Hepatocyte (in vitro differentiated cells): ENCODE measurements around the gene CFAP77. TPM values are rescaled to one million over a fixed set of nuclear protein-coding genes. Genes with fewer than 3 reads are reported as not detected.

Experiments
- DNase-seq: peaks from one replicate; pipeline ENCODE4 v3.0.0-alpha.2; 2016; ENCODE audit warnings: low spot score
- H2AFZ ChIP-seq: fragments of 200-600 bp; sonication (generic); 2 replicates; pipeline ENCODE4 v1.6.0; 2016; ENCODE audit warnings: antibody characterized with exemption, mild to moderate bottlenecking
- H3K27ac ChIP-seq: fragments of 200-600 bp; sonication (generic); 2 replicates; pipeline ENCODE4 v1.5.1; 2016; ENCODE audit warnings: mild to moderate bottlenecking
- H3K27me3 ChIP-seq: fragments of 200-600 bp; sonication (generic); 2 replicates; pipeline ENCODE4 v1.6.1; 2016
- H3K36me3 ChIP-seq: fragments of 200-600 bp; sonication (generic); replicated peaks from 2 replicates; pipeline ENCODE4 v1.5.1; 2016; ENCODE audit warnings: low read depth; ENCODE audit not compliant: insufficient read depth
- H3K4me1 ChIP-seq: fragments of 200-600 bp; sonication (generic); 2 replicates; pipeline ENCODE4 v1.5.1; 2016; ENCODE audit warnings: mild to moderate bottlenecking, moderate library complexity; ENCODE audit not compliant: insufficient read depth
- H3K4me2 ChIP-seq: fragments of 200-600 bp; sonication (generic); 2 replicates; pipeline ENCODE4 v1.6.0; 2016
- H3K4me3 ChIP-seq: fragments of 200-600 bp; sonication (generic); 2 replicates; pipeline ENCODE4 v1.5.1; 2016; ENCODE audit warnings: mild to moderate bottlenecking
- H3K79me2 ChIP-seq: fragments of 200-600 bp; sonication (generic); 2 replicates; pipeline ENCODE4 v1.6.0; 2017; ENCODE audit warnings: mild to moderate bottlenecking
- H3K9me2 ChIP-seq: fragments of 200-600 bp; sonication (generic); replicated peaks from 2 replicates; pipeline ENCODE4 v1.6.0; 2017; ENCODE audit warnings: mild to moderate bottlenecking; ENCODE audit not compliant: insufficient read depth
- H3K9me3 ChIP-seq: fragments of 200-600 bp; sonication (generic); 2 replicates; pipeline ENCODE4 v1.5.1; 2016; ENCODE audit warnings: low read depth, mild to moderate bottlenecking
- H4K20me1 ChIP-seq: fragments of 200-600 bp; sonication (generic); 2 replicates; pipeline ENCODE4 v1.6.0; 2016; ENCODE audit warnings: mild to moderate bottlenecking; ENCODE audit not compliant: insufficient read depth, poor library complexity, severe bottlenecking
- EZH2 ChIP-seq: fragments of 200-600 bp; sonication (generic); IDR thresholded peaks from 2 replicates; pipeline ENCODE4 v1.6.1; 2016; ENCODE audit warnings: antibody characterized with exemption, mild to moderate bottlenecking, borderline replicate concordance
- EZH2phosphoT487 ChIP-seq: fragments of 200-600 bp; sonication (generic); IDR thresholded peaks from one replicate; pipeline ENCODE4 v1.6.1; 2018; ENCODE audit warnings: antibody characterized with exemption, mild to moderate bottlenecking, low read depth, moderate library complexity; ENCODE audit not compliant: unreplicated experiment, severe bottlenecking
- WGBS: methylation state at CpG from one replicate; pipeline ENCODE4 v1.1.6; 2016; ENCODE audit warnings: low lambda C conversion rate; ENCODE audit errors: missing lambda C conversion rate; 5-methylcytosine and 5-hydroxymethylcytosine counted together
- polyA plus RNA-seq: library from polyadenylated mRNA; unstranded; fragments of >200 nt; fragmentation: Nextera tagmentation; extraction: Ambion mirVana; gene quantifications from 2 replicates; pipeline ENCODE4 v1.2.1, GENCODE V29; 2016
- total RNA-seq: library from RNA; depleted of rRNA; stranded (reverse); fragments of >200 nt; gene quantifications from 2 replicates; pipeline ENCODE4 v1.2.3, GENCODE V29; 2014
- TF ChIP-seq, protein P1 (sequence below): fragments of 200-600 bp; sonication (generic); IDR thresholded peaks from 2 replicates; pipeline ENCODE4 v1.5.1; 2016; ENCODE audit warnings: antibody characterized with exemption, mild to moderate bottlenecking; ENCODE audit not compliant: poor library complexity

The CFAP77 gene
- total and polyA plus RNA-seq, 2 experiments from 2014 or later, result 0.70 to 1.2 TPM

DNA sequence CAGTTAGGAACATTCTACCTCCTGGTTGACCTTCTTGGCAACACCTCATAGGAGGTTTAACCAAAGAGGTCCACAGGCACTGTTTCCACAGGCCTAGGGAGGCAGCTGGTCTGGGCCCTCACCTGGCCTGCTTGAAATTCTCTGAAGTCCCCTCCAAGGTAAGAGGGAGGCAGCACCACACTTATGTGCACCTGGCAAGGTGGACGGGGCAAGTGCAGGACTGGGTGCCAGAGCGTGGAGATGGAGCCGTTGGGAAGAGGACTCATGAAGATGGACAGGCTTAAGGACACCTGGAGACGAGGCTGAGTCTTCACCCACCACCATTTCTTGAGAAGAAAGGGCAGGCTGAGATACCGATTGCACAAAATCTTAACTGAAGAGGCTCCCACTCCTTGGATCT, 165.8 kb downstream of the CFAP77 start:
- Histone ChIP-seq H3K27ac (no peak overlapping the region), H2AFZ (no peak overlapping the region), H3K4me2 (no peak overlapping the region), H3K4me1 (no peaks in the 10 kb centered on the region), H3K79me2 (no peaks in the 10 kb centered on the region), H3K36me3 (no peaks in the 10 kb centered on the region), H3K4me3 (no peak overlapping the region), H3K27me3 (peaks cover 62% of the 10 kb centered on the region), H3K9me2 (no peaks in the 10 kb centered on the region), H4K20me1 (no peaks in the 10 kb centered on the region), H3K9me3 (no peaks in the 10 kb centered on the region)
- no peak for TF ChIP-seq EZH2
- WGBS, result 78% methylated on average over 5 of the region's 5 CpGs
- DNase-seq, result no peak

DNA sequence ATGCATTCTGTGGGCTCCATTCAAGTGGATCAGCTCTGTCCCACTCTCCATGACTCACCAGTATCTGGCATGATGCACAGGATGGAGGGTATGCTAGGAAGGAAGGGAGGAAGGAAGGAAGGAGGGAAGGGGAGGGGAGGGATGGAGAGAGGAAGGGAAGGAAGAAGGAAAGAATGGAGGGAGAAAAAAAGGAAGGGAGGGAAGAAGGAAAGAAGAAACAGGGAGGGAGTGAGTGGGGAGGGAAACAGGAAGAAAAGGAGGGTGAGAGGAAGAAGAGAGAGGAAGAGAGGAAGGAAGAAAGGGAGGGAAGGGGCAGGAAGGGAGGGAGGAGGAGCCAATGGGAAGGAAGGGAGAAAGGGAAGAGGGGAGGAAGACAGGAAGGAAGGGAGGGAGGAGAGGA, 167.1 kb downstream of the CFAP77 start:
- peaks cover 74% of the 10 kb centered on the region for H3K27me3 ChIP-seq
- H3K4me1 ChIP-seq, result no peaks in the 10 kb centered on the region
- no peak overlapping the region for H3K4me2 ChIP-seq
- DNase-seq, result no peak
- TF ChIP-seq EZH2phosphoT487 (no peak), EZH2 (peak; percentile 35)
- TF ChIP-seq, protein P1, sequence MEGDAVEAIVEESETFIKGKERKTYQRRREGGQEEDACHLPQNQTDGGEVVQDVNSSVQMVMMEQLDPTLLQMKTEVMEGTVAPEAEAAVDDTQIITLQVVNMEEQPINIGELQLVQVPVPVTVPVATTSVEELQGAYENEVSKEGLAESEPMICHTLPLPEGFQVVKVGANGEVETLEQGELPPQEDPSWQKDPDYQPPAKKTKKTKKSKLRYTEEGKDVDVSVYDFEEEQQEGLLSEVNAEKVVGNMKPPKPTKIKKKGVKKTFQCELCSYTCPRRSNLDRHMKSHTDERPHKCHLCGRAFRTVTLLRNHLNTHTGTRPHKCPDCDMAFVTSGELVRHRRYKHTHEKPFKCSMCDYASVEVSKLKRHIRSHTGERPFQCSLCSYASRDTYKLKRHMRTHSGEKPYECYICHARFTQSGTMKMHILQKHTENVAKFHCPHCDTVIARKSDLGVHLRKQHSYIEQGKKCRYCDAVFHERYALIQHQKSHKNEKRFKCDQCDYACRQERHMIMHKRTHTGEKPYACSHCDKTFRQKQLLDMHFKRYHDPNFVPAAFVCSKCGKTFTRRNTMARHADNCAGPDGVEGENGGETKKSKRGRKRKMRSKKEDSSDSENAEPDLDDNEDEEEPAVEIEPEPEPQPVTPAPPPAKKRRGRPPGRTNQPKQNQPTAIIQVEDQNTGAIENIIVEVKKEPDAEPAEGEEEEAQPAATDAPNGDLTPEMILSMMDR, result no peak
- H4K20me1 ChIP-seq, result no peaks in the 10 kb centered on the region
- H3K79me2 ChIP-seq, result no peaks in the 10 kb centered on the region
- no peaks in the 10 kb centered on the region for H3K9me2 ChIP-seq
- H3K27ac ChIP-seq, result no peak overlapping the region
- no peaks in the 10 kb centered on the region for H3K36me3 ChIP-seq
- H3K9me3 ChIP-seq, result no peaks in the 10 kb centered on the region
- no peak overlapping the region for H3K4me3 ChIP-seq
- H2AFZ ChIP-seq, result no peak overlapping the region

DNA sequence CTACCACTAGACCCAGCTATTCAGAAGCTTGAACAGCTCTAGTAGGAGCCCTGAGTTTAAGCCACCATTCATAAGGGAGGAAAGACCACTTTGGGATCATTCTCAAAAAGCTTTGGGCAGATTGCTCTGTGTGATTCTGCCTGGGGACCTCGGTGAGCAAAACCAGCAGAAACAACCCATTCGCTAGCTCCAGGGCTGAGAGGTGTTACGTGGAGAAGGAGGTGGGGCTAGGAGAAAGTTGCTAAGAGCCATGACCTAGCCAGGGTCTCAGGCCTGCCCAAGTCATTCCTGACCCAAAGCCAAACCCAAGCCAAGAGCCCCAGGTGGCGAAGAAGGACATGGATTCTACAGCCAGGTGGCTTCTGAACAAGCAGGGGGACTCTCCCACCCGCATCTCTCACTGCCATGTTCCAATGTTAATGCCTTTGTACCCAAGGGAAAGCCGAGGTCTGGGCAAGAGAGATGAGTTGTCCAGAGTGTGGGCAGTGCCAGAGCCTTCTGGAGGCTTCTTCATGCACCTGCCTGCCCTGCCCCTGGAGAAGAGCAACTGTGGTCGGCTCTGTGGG, 168.4 kb downstream of the CFAP77 start:
- H3K4me1 ChIP-seq, result no peaks in the 10 kb centered on the region
- no peak overlapping the region for H3K4me3 ChIP-seq
- H3K79me2 ChIP-seq, result no peaks in the 10 kb centered on the region
- DNase-seq, result no peak
- H2AFZ ChIP-seq, result no peak overlapping the region
- no peak for TF ChIP-seq EZH2phosphoT487
- TF ChIP-seq EZH2, result no peak
- TF ChIP-seq, protein P1, result no peak
- no peaks in the 10 kb centered on the region for H4K20me1 ChIP-seq
- no peak overlapping the region for H3K4me2 ChIP-seq
- H3K36me3 ChIP-seq, result no peaks in the 10 kb centered on the region
- no peak overlapping the region for H3K27ac ChIP-seq
- peaks cover 80% of the 10 kb centered on the region for H3K27me3 ChIP-seq
- whole genome bisulfite sequencing, result 59% methylated on average over 7 of the region's 7 CpGs
- H3K9me2 ChIP-seq, result no peaks in the 10 kb centered on the region
- H3K9me3 ChIP-seq, result no peaks in the 10 kb centered on the region

DNA sequence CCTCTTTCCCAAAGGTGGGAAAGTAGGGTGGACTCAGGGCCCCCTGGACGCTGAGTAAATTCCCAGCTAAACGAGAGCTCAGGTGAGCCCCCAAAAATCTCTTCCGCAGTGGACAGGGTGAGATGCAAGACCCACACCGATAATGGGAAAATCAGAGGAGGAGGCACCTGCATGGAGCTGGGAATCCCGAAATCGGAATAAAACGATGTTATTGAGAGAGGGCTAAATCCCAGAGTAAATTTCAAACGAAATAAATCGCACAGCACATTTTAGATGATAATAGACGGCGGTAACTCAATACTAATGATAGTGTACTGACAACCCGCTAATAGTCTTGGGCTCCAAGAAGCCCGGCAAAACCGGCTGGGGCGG, 169.4 kb downstream of the CFAP77 start:
- TF ChIP-seq, protein P1, result no peak
- TF ChIP-seq EZH2phosphoT487 (no peak), EZH2 (no peak)
- Histone ChIP-seq H3K79me2 (no peaks in the 10 kb centered on the region), H3K27me3 (peaks cover 88% of the 10 kb centered on the region), H4K20me1 (no peaks in the 10 kb centered on the region), H3K36me3 (no peaks in the 10 kb centered on the region), H3K4me1 (no peaks in the 10 kb centered on the region), H3K9me3 (no peaks in the 10 kb centered on the region), H3K4me3 (no peak overlapping the region), H3K9me2 (no peaks in the 10 kb centered on the region), H3K4me2 (no peak overlapping the region), H2AFZ (no peak overlapping the region), H3K27ac (no peak overlapping the region)
- no peak for DNase-seq
- 21% methylated on average over 15 of the region's 15 CpGs for WGBS
